B cell (primary cell): ENCODE data around the gene OR2T8.

Experiments used
- CTCF ChIP-seq: fragments of 200-600 bp; IDR thresholded peaks from one replicate; pipeline ENCODE4 v1.8.0; 2022; ENCODE audit warnings: antibody characterized with exemption, mild to moderate bottlenecking
- EZH2 ChIP-seq: IDR thresholded peaks from 2 replicates; pipeline ENCODE4 v1.6.1; 2012; ENCODE audit warnings: borderline replicate concordance, low read depth, mild to moderate bottlenecking, moderate library complexity, low read length; ENCODE audit not compliant: insufficient read depth, poor library complexity, severe bottlenecking

- TF ChIP-seq CTCF (no peak), EZH2 (no peak)
These were observed 41.7 kb downstream of the OR2T8 start for GRCh38 chr1:247961791-247962190.
